Thyroid gland (tissue), 4 donors: ENCODE results near the gene NPFFR1. TPM values are rescaled to one million over a fixed set of nuclear protein-coding genes. Genes with fewer than 3 reads are reported as not detected.

ENCODE experiments used
- DNase-seq, 2 donors: peaks; one replicate each; pipeline ENCODE4 v3.0.0-alpha.2; 2019
- H3K27ac ChIP-seq, 3 donors: fragments of 200-600 bp; sonication (generic); 1 replicate in 2 of 3; 2 replicates in 1 of 3; pipeline ENCODE4 v1.5.1; 2016 to 2019; ENCODE audit warnings: mild to moderate bottlenecking in 1 of 3, moderate library complexity in 1 of 3
- H3K27me3 ChIP-seq: fragments of 200-600 bp; sonication (generic); one replicate; pipeline ENCODE4 v1.5.1; 2019
- H3K36me3 ChIP-seq, 2 donors: fragments of 200-600 bp; sonication (generic); one replicate each; pipeline ENCODE4 v1.5.1; 2016 to 2019
- H3K4me1 ChIP-seq, 2 donors: fragments of 200-600 bp; sonication (generic); one replicate each; pipeline ENCODE4 v1.5.1; 2017 to 2019
- H3K4me3 ChIP-seq, 3 donors: fragments of 200-600 bp; sonication (generic); replicated peaks in 1 of 3; 1 replicate in 2 of 3; 2 replicates in 1 of 3; pipeline ENCODE4 v1.5.1; 2016; ENCODE audit warnings: mild to moderate bottlenecking in 1 of 3
- H3K9me3 ChIP-seq: fragments of 200-600 bp; sonication (generic); one replicate; pipeline ENCODE4 v1.5.1; 2017
- POLR2A ChIP-seq, 2 donors: fragments of 450-650 bp; IDR thresholded peaks; one replicate each; pipeline ENCODE4 v1.6.1; 2017; ENCODE audit warnings: antibody characterized with exemption in 2 of 2, mild to moderate bottlenecking in 2 of 2, moderate library complexity in 1 of 2
- WGBS, 2 donors: methylation state at CpG; one replicate each; pipeline ENCODE4 v1.1.5; 2017; 5-methylcytosine and 5-hydroxymethylcytosine counted together
- intact Hi-C: fragments of 100-400 bp; cut with DNase I; formaldehyde crosslinking; loops from one replicate; pipeline ENCODE4 v1.15.1; 2023
- total RNA-seq, 4 donors: library from RNA; depleted of rRNA; stranded (reverse); fragments of >200 nt; gene quantifications; one replicate each; pipeline ENCODE4 v1.2.3, GENCODE V29; 2016
- TF ChIP-seq, protein P1 (sequence below), 6 experiments: fragments of 200-600 bp in 3 of 6; fragments of 450-650 bp in 3 of 6; sonication (generic) in 3 of 6; IDR thresholded peaks; one replicate each; pipeline ENCODE4 v1.5.1; 2016 to 2019; ENCODE audit warnings: antibody characterized with exemption in 6 of 6, mild to moderate bottlenecking in 2 of 6, inconsistent platforms in 1 of 6, moderate library complexity in 1 of 6

Gene NPFFR1
- total RNA-seq, 4 donors from 2014 or later = under 0.01 to 0.13 (median 0.05) TPM; not detected in 1

DNA sequence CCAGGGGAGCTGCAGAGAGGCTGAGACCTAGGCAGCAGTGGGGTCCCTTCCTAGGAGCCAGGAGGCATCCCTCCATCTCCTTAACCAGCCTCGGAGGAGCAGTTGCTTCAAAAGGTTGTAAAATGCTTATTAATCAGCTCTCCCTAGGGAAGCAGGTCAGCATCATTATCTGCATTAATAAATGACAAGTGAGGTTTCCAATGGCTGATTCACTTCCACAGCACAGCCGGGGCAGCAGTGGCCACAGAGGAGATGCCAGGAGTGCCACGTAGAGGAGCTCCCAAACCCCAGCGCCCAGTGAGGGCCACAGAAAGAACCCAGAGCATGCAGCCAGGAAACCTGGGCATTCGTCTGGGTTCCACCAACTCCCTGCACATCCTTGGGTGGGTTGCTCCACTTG lies 8.2 kb upstream of the NPFFR1 start:
- TF ChIP-seq, protein P1, sequence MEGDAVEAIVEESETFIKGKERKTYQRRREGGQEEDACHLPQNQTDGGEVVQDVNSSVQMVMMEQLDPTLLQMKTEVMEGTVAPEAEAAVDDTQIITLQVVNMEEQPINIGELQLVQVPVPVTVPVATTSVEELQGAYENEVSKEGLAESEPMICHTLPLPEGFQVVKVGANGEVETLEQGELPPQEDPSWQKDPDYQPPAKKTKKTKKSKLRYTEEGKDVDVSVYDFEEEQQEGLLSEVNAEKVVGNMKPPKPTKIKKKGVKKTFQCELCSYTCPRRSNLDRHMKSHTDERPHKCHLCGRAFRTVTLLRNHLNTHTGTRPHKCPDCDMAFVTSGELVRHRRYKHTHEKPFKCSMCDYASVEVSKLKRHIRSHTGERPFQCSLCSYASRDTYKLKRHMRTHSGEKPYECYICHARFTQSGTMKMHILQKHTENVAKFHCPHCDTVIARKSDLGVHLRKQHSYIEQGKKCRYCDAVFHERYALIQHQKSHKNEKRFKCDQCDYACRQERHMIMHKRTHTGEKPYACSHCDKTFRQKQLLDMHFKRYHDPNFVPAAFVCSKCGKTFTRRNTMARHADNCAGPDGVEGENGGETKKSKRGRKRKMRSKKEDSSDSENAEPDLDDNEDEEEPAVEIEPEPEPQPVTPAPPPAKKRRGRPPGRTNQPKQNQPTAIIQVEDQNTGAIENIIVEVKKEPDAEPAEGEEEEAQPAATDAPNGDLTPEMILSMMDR (IDR thresholded peaks at IDR 0.05) = no peak
- no peak for TF ChIP-seq POLR2A (IDR thresholded peaks at IDR 0.05)
- no peak overlapping the region for H3K4me3 ChIP-seq
- no peak for DNase-seq
- peaks cover 12 to 30% of the 10 kb centered on the region in 2 donors for H3K4me1 ChIP-seq
- H3K9me3 ChIP-seq = no peaks in the 10 kb centered on the region
- no peaks in the 10 kb centered on the region for H3K27me3 ChIP-seq
- no peak overlapping the region for H3K27ac ChIP-seq
- WGBS, 2 donors = 84 to 95% methylated on average over 4 of the region's 5 CpGs
- H3K36me3 ChIP-seq = no peaks in the 10 kb centered on the region
- intact Hi-C loops = no loop called here

DNA sequence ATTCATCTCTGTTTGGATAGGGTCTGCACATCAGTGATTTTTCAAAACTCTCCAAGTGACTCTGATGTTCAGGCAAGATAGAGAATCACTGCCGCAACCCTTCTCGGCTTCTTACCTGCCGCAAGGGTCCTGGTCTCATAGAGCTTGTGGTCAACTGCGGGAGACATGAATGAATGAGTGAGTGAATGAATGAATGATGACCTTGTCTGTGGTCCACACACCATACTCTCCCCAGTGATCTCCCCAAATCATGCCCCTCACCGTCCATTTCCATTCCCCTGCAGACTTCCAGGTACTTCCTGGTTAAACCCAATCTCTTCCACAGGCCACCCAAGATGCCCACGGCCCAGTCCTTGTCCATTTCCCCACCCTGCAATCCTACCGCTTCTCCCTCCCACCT lies 5.9 kb upstream of the NPFFR1 start:
- Histone ChIP-seq H3K4me1 (peaks cover 9 to 12% of the 10 kb centered on the region in 2 donors), H3K36me3 (no peaks in the 10 kb centered on the region), H3K4me3 (no peak overlapping the region), H3K27me3 (peaks cover 10% of the 10 kb centered on the region), H3K27ac (peak overlapping the region in 2 of 3 donors; percentile 35 to 51), H3K9me3 (no peaks in the 10 kb centered on the region)
- TF ChIP-seq, protein P1 (IDR thresholded peaks at IDR 0.05) = no peak
- TF ChIP-seq POLR2A (IDR thresholded peaks at IDR 0.05) = no peak
- WGBS, 2 donors = 70 to 80% methylated on average over 7 of the region's 7 CpGs
- intact Hi-C loops = no loop called here
- DNase-seq = no peak

DNA sequence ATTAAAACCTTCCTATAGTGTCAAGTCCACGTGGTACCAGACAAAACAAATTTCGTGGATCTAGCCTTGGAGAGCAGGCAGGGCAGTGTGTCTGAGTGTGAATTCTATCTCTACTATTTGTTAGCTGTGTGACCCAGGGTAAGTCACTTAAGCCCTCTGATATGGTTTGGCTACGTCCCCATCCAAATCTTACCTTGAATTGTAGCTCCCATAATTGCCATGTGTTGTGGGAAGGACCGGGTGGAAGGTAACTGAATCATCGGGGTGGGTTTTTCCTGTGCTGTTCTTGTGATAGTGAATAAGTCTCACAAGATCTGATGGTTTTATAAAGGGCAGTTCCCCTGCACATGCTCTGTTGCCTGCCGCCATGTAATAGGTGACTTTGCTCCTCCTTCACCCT lies 2.8 kb upstream of the NPFFR1 start:
- intact Hi-C loops = no loop called here
- DNase-seq = no peak
- Histone ChIP-seq H3K27ac (no peak overlapping the region), H3K36me3 (no peaks in the 10 kb centered on the region), H3K27me3 (peaks cover 30% of the 10 kb centered on the region), H3K4me1 (peaks cover 9 to 20% of the 10 kb centered on the region in 2 donors), H3K9me3 (no peaks in the 10 kb centered on the region), H3K4me3 (no peak overlapping the region)
- no peak for TF ChIP-seq POLR2A (IDR thresholded peaks at IDR 0.05)
- TF ChIP-seq, protein P1 (IDR thresholded peaks at IDR 0.05) = no peak
- WGBS, 2 donors = 90 to 94% methylated on average over 6 of the region's 6 CpGs

DNA sequence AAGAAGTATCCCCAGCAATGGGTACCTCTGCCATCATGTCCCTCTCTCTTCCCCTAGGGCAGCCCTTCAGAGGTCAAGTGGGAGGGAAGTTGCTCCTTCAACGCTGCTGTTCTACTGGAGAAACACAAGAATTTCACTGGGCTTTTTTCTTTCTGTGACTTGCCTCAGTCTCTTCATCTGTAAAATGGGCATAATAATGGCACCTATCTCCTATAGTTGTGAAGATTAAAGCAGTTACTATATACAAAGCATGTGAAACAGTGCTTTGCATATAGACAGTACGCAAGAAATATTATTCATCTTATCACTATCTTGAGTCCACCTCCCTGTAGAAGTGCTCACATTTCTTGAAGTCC lies 1.6 kb upstream of the NPFFR1 start:
- 86% methylated on average over 2 of the region's 2 CpGs for WGBS, 2 donors
- Histone ChIP-seq H3K27me3 (peaks cover 30% of the 10 kb centered on the region), H3K4me1 (peaks cover 8 to 20% of the 10 kb centered on the region in 2 donors), H3K36me3 (no peaks in the 10 kb centered on the region), H3K27ac (no peak overlapping the region), H3K9me3 (no peaks in the 10 kb centered on the region), H3K4me3 (no peak overlapping the region)
- intact Hi-C loops = no loop called here
- no peak for TF ChIP-seq POLR2A (IDR thresholded peaks at IDR 0.05)
- TF ChIP-seq, protein P1 (IDR thresholded peaks at IDR 0.05) = no peak
- no peak for DNase-seq

DNA sequence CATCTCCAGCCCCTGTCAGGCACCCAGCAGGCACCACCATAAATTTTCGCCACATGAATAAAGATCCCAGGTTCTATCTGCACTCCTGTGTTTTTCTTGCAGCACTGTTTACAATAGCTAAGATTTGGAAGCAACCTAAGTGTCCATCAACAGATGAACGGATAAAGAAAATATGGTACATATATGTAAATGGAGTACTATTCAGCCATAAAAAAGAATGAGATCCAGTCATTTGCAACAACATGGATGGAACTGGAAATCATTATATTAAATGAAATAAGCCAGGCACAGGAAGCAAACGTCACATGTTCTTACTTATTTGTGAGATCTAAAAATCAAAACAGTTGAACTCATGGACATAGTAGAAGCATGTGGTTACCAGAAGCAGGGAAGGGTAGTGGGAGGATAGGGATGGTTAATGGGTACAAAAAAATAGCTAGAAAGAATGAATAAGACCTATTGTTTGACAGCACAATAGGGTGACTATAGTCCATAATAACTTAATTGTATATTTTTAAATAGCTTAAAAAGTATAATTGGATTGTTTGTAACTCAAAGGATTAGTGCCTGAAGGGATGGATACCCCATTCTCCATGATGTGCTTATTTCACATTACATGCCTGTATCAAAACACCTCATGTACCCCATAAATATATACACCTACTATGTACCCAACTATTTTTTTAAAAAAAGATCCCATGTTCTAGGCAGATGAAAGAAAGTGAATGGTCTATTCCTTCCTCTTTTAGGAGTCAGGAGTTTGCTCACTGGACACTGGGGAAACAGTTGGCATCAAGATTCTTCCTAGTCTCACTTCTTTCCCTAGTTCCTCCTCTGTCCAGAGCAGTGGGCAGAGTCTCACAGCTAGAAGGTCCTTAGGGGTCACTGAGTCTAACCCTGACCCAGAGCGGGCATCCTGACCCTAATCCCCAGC lies 1.0 kb upstream of the NPFFR1 start:
- WGBS, 2 donors = 64 to 71% methylated on average over 4 of the region's 4 CpGs
- no peak for TF ChIP-seq POLR2A (IDR thresholded peaks at IDR 0.05)
- TF ChIP-seq, protein P1 (IDR thresholded peaks at IDR 0.05) = no peak
- no peaks in the 10 kb centered on the region for H3K36me3 ChIP-seq
- DNase-seq = no peak
- H3K4me3 ChIP-seq = no peak overlapping the region
- peaks cover 2 to 13% of the 10 kb centered on the region in 2 donors for H3K4me1 ChIP-seq
- H3K27me3 ChIP-seq = peaks cover 30% of the 10 kb centered on the region
- H3K27ac ChIP-seq = no peak overlapping the region
- no peaks in the 10 kb centered on the region for H3K9me3 ChIP-seq
- intact Hi-C loops = no loop called here
